Activated T-helper 9 cell treated with anti-CD3 and anti-CD28 coated beads, Interleukin-2, amount 50 U/mL, for 16 hours (primary cell): Measurements from ENCODE around the gene S1PR3.
"Not testable (repeated sequence)": the region's sequence is repeated elsewhere in the genome, so short reads cannot be mapped to it uniquely, and the experiment has no call there.

Experiments
- DNase-seq: peaks from one replicate; pipeline ENCODE4 v3.0.0-alpha.2; 2020; ENCODE audit warnings: low read depth

S1PR3 gene

DNA sequence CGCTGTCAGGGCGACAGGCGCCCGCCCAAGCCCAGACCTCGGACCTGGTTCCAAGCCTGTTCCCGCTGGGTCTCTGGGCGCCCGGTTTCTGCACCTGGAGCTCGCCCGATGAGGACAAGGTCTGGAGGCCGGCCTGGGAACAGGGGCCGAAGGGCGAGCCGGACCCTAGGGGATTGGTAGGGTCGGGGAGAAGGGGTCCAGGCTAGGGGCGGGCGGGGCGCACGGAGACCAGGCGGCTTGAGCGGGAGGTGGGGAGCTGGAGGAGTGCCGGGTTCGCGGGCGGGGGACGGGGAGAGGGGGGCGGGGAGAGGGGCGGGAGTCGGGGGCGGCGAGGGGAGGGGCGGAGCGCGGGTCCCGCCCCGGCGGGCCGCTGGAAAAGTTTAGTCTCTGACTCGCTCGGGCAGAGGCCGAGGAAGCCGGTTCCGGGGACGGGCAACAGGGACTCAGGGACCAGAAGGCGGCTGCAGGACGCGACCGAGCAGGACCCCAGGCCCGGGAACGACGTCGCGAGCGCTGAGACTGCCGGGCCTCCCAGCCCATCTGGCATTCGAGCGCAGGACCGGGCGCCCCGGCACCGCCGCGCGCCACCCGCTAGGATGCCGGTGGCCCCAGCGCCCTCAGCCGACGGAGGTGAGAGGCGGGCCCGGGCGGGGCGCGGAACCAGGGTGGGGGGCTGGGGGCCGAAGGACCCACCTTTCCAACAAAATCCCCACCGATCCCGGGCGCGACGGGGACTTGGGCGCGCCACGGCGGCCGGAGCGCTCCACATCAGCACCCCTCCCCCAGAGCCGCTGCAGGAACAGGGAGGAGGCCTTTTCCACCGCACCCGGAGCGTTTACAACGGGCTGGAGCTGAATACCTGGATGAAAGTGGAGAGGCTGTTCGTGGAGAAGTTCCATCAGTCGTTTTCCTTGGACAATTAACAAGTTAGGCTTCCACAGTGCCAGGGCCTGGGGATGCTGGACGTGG lies at the start of gene S1PR3:
TSS of gene S1PR3 (plus strand) at position 403 of the 969 bp plus-strand sequence. CDS start 9,733 bp downstream, outside the sequence.
- DNase-seq = no peak

DNA sequence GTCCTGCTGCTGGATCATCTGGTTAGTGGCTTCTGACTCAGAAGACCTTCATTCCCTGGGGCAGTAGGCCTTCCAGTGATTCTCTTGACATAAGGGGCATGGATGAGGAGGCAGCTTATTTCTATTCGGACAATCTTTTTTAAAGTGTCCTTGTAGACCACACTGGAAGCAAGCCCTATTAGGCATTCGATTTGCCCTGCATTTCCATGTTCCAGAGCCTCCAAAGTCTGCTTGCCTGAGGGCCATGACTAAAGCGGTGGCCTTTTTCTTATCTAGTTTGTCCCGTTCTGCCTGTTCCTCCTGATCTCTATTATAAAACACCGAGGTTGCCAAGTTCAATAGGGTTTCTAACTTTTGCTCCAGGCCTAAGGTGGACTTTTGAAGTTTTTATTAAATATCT lies 49.7 kb upstream of the S1PR3 start:
- not testable (repeated sequence) for DNase-seq

DNA sequence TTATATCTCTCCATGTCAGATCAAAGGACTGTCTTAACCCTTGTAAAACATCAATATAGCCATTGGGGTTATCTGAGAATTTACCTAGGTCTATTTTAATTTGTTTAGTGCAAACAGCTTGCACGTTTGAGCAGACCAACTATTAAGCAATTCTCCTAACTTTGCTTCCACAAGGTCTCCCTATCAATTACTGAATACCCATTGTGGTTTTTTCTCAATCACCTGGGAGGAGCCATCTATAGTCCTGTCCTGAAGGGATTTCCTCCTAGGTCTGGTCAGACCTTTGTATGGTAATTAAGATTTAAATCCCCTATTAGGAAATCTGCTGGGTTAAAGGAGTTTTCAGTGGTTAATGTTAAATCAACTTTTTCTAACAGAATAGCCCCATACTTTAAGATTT lies 48.9 kb upstream of the S1PR3 start:
- no peak for DNase-seq

DNA sequence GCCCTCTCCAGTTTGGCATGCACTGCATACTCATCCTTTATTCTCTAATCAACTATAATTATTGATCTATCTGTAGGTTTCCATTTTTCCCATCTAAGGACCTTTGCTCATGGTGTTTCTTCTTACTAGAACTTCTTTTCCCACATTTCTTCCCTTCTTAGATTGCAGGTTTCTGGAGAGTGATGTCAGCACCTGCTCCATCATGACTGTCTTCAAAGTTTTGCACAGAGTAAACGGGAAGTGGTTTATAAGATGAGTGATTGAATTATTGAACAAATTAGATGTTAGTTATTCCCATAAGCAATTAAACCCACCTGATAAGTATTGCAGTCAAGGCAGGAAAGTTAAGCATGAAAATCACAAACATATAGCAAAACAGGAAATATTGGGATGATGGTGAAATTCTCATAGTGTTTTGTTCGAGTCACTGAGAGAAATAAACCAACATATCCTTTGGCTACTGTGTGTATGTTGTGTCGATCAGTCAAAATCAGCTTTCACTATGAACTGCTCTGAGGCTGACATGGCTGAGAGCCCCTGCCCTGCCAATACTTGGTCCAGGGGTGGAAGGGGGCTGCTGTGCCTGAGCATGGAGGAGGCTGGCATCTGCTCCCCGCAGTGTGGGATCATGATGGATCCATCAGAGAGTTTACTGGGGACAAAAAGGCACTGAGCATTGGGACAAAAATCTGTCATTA lies 45.5 kb upstream of the S1PR3 start:
- no peak for DNase-seq

DNA sequence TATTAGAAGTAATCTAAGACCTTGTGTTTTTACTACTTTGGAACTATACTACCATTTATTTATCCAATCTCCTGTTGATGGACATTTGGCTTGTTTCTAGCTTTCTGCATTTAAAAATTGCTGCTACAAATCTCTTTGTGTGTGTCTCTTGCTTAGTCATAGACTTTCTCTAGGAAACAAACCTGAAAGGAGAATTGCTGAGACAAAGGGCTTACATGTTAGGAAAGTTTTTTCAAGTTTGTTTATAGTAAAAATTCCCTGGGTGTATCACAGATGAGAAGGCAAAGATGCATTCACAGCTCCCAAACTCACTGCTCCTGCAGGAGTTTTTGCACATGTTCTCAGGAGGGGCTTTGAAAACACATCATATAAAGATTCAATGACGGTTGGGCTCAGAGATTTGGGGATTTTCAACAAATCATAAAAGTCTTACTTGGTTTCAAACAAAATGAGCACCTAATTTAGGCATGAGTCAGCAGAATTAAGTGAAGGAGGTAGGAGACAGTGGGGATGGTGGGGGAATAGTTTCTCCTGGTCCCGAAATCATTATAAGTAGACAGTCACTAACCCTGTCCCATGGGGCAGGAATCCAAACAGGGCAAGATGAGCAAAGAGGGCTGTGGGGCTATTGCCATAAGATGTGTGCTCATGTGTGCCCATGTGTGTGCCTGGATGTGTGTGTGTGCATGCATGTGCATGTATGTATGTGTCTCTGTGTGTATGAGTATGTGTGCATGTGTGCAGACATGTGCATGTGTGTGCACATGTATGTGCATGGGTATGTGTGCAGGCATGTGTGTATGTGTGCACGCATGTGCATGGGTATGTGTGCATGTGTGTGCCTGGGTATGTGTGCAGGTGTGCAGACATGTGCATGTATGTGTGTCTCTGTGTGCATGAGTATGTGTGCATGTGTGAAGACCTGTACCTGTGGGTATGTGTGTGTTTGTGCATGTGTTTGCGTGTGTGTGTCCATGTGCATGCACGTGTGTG lies 43.4 kb upstream of the S1PR3 start:
- no peak for DNase-seq

DNA sequence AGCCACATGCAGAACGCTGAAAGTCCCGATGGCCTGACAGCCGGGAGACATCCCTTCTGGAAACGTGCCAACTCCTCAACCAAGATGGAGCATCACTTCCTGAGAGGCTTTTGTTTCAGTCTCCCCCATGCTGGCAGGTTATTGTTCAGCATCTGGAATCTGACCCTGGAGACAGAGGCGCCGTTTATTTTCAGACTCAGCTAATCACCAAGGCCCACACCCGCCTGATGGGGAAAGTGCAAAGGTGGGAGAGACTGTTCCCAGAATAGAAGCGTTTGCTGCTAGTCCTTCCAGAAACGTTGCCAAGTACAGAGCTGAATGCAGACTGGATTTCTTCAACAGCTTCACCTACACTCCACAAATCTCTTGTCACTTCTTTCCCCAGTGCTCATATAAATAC lies 41.8 kb upstream of the S1PR3 start:
- no peak for DNase-seq

DNA sequence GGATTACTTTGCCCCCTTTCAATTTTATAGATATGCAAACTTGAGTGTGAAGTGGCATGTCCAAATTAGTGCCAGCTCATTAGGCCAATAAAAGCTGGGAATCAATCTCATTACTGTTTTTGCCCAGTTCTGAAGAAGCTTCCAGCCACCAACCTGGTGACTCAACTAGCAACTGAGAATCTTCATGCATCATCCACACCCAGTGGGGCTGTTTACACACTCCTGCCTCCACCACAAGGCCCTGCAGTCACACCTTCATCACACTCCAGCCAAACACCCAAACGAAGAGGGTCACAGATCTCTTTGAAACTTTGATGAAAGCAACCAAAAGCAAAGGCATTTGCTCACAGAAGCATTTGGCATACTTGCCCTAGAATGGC lies 41.3 kb upstream of the S1PR3 start:
- DNase-seq = no peak

DNA sequence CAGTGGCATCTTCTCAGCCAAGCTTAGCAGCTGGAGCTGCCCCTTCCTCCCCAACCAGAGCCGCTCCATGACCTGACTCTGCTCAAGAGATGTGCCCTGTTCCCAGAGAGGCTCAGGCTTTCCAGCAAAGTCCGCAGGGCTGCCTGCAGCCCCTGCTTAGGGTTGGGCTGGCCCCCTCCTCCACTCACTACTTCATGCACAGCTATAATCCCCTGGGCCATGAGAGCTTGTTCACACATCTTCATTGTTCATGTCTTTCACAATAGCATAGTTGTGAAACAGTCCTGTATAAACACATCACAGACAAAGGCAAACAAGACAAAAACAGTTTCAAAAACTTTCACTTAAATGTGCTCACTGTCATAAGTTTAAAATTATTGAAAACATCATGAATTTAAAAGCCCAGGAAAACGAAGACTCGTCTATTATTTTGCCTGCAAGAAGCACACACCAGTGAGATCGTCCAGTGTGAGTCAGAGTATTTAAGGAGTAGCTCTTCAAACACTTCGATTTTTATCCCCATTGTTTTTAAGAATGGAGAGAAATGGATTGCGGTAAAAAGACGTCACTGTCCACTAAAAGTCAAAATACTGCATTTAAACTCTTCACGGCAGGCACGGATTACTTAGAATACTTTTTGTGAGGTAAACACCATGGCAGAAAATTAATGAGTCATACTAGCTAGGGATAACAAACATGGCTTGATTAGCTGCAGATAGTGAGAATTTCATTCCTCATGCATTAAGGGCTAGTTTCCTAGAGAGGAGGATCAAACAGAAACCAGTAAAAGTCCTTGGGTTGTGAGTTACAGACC lies 40.7 kb upstream of the S1PR3 start:
- no peak for DNase-seq

DNA sequence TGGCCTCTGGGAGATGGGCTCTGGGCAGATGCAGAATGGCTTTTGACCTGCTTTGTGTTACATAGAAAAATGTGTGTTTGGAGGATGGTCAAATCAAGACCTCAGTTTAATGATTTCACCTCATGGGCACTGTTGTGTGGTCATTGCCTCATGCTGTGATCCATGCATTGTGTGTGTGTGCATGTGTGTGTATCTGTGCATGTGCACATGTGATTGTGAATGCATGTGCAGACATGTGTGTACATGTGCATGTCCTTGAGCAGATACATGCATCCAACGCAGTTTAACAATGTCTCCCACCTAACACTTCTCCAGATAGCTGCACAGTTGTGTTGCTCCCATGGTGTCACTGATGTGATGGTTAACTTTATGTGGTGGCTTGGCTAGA lies 40.1 kb upstream of the S1PR3 start:
- no peak for DNase-seq

DNA sequence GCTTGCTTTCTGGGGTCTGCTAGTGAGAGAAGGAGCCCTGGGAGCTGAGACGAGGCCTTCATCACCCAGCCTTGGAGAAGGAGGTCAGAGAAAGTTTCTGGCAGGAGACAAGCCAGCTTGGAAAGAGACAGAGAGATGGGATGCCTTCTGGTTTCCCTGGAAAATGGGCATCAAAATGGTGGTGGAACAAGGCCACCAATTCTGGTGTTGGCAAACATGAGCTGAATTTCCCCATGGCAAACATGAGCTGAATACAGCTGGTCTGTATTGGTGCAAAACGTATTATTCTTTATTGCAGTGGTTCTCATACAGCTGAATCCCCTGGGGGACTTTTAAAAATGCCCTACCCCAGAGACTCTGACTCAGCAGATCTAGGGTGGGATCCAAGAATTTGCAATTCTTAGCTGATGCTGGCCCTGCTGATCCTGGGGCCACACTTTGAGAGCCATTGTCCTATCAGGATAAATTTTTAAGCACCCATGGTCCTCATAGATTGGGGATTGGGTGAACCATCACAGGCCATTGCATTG lies 39.1 kb upstream of the S1PR3 start:
- DNase-seq = no peak

DNA sequence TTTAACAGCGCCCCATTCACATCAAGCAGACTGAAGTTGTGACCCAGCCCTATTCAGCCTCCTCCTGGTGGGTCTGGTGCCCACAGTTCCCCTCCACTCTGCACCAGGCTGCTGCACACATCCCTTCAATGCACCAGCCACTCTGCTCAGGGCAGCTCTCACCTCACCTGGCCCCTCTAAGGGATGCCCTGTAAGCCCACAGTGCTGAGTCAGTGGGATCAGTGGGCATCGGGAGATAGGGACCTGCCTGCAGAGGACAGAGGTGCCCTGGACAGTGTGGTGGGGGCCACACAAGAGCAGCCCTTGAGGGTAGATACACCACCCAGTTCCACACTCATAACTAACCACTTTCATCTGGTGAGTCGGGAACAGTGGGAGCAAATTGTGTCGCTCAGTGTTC lies 38.3 kb upstream of the S1PR3 start:
- no peak for DNase-seq

DNA sequence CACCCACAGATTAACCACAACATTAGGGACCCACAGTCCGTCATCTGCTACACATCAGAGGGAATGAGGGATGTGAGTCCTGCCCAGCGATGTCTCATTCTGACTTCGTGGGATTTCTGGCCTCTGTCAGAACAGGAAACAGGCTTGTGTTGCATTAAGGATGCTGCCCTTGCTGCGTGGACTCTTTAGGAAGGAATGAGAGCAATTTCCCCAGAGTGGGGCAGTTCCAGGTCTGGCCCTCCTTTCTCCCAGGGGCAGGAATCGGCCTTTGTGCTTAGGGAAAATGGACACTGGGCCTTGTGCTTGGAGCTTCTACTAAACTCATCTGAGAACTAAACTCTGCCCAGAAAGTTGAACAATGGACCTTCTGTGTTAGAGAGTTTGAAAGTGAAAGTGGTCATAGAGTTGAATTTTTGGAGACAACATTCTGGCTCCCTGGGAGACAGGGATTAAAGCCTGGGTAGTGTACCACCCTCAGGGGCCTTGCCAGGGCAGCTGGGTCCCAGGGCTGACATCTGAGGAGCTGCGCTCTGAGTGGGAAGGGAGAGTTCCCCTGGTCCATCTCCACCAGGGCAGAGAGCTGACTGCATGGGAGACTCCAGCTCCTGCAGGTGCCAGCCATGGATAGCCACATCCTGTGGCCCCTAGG lies 37.8 kb upstream of the S1PR3 start:
- no peak for DNase-seq

DNA sequence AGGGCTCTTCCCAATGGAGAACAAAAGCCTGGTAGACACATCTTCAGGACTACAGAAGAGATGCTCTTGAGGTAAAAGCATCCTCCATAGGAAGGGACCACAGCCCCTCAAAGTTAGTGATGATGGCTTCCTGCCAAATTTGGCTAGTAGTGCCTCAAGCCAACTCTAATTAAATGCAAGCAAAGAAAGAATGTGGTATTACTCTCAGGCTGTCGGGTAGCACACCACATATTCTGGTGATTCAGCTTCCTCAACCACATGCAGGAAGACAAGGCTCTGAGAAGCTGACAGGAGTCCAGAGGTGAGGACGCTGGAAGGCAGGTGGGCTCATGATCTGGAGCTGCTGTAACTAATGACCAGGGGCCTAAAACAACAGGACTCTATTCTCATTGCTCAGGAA lies 37.2 kb upstream of the S1PR3 start:
- DNase-seq = no peak

DNA sequence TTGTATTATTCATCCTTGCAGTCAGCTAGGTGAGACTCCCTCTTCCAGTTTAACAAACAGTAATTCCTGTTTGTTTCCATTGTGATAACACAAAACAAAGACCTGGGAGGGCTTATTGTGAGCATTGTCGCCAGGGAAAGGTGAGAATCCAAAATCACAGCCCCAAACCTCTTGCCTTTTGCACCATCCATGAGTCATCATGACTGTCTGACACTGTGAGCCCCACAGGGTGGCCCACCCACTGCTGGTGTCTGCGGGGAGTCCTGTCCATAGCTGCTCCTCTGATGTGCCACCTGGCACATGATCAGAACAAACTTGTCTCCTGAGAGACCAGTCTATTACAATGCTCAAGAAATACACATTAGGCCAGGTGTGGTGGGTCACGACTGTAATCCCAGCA lies 33.7 kb upstream of the S1PR3 start:
- DNase-seq = no peak

DNA sequence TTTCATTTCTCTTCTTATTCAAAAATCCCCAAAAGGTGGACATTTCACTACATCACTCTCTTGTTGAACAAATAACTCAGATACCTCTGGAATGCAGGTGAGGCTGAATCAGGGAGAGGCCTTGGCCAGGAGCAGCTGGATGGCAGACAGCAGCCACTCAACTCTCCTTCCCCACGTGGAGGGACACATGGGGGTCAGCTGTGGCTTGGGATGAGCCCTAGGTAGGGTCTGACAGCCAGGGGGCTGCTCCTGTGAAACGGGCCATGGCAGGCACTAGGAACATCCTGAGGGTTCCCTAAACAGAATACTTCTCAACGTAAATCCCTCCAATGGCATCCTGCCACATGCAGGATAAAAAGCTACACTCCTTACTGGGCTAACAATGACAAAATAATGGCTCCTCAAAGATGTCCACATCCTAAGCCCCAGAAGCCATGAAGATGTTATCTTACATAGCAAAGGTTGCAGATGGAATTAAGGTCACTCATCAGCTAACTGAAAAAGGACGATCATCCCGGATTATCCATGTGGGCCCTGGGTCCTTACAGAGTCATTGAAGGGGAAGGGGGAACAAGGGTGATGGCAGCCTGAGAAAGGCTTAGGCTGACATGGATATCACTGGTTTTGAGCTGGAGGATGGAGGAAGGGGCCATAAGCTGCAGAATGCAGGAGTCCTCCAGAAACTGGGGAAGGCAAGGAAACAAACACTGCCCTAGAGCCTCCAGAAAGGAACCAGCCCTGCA lies 31.4 kb upstream of the S1PR3 start:
- no peak for DNase-seq

DNA sequence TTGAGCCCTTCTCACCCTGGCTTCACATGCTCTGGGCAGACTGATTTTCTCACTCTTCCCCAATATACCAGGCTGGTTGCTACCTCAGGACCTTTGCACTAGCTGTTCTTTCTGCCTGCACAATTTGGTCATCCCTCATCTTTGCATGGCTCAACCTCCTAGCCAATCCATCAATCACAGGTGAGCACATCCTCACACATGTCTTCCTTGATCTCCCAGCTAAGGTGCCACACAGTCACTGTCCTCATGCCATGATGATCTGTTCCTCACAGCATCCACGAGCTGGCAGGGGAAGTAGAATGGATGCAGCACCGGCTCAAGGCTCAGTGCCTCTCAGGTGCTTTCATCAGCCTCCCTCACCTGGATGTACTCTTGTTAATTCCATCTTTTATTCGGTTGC lies 30.6 kb upstream of the S1PR3 start:
- DNase-seq = no peak

DNA sequence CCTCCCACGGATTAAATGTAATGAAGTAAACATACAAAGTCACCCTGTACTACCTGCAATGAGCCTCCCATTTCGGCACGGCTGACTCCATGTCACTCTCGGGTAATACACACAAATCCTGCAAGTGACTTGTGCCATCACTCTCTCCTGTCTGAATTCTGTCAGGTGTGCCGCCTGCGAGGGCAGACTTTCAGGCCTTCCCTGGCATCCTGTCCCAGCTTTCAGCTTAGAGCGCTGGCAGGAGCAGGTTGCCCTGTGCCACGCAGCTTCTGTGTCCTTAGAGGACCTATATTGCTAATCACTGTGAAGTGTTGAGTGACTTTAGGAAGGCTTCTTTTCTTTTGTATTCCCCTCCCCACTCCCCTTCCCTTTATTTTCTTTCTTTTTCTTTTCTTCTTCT lies 25.8 kb upstream of the S1PR3 start:
- DNase-seq = no peak

DNA sequence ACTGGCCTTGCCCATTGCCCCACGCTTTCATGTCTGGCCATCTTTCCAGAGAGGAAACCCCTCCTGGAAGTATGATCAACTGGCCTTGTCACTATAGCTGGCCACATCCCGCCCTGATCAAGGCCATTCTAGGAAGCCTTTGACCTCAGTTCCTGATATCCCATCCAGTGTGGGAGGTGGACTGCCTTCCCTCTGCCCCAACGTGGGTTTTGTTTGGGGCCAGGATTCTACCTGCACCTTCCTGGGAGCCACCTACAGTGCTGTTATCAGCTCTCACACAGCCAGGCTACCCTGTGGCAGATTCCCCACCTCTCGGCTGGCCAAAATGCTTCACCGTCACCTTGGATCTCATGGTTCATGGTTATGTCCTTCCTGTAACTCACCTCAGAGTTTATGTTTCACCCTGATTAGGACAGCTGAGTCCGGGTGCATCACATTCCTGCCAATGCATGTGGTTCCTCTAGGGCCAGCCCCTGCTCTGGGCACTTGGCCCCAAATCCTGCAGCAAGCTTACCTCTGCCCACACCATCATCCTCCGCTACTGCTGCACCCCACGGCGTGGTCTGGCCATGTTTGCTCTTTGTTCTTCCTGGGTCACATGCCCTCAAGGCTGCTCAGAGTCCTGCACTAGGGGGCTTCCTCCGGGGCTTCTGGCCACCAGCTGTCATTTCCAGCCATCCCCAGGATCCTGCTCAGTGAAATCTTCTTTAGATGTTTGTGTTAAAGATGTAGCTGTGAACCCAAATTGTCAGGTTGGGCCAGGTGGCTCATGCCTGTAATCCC lies 24.2 kb upstream of the S1PR3 start:
- no peak for DNase-seq

DNA sequence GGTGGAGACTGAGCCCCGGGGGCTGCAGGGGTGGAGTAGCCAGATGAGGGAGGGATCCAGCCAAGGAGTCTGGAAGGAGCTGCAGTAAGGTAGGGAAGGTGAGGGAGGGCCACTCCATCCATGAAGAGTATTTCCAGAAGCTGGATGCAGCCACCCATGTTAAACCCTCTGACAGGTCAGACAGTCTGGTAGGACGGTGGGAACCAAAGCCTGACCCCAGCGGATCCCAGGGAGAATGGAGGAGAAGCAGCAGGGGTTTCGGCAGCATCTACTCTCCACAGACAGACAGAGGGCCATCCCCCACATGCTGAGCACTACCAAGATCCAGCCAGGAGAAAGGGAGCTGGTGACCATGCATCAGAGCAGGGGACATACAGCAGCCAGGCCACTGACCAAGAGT lies 22.5 kb upstream of the S1PR3 start:
- no peak for DNase-seq
